GM18951 (cell line): ENCODE measurements around the gene NUMB.

Experiments used
- POLR2A ChIP-seq: IDR thresholded peaks from 4 replicates; pipeline ENCODE4 v1.6.1; 2011; ENCODE audit warnings: mild to moderate bottlenecking; ENCODE audit not compliant: insufficient read length, insufficient read depth; ENCODE audit errors: extremely low read depth
- in situ Hi-C: fragments of 300-500 bp; cut with MboI; formaldehyde crosslinking; loops from one replicate; pipeline ENCODE4 v1.12.0; 2022; ENCODE audit warnings: low sequenced_read_pairs, mixed read lengths, inconsistent platforms; ENCODE audit not compliant: unreplicated experiment

Gene NUMB

DNA sequence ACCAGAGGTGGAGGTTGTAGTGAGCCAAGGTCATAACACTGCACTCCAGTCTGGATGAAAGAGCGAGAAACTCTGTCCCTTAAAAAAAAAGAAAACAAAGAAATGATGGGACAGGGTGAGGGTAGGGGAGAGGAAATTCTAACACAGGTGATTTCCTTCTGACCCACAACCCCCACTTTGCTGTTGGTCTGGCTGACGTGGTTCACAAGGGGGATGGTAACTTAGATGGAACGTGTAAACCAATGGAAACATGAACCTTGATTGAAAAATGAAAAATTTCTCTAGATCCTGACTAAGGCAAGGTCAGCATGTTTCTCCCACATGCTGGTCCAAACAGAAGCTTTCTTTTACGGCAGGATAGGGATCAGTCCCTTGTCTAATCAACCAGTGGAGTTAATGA, 16.6 kb upstream of the NUMB start:
- no peak for TF ChIP-seq POLR2A
- in situ Hi-C loops, result loop anchor here (5.0 to 25.0 kb wide), 2 partner anchors 183 to 963 kb away; no protein-coding TSS in a partner anchor

DNA sequence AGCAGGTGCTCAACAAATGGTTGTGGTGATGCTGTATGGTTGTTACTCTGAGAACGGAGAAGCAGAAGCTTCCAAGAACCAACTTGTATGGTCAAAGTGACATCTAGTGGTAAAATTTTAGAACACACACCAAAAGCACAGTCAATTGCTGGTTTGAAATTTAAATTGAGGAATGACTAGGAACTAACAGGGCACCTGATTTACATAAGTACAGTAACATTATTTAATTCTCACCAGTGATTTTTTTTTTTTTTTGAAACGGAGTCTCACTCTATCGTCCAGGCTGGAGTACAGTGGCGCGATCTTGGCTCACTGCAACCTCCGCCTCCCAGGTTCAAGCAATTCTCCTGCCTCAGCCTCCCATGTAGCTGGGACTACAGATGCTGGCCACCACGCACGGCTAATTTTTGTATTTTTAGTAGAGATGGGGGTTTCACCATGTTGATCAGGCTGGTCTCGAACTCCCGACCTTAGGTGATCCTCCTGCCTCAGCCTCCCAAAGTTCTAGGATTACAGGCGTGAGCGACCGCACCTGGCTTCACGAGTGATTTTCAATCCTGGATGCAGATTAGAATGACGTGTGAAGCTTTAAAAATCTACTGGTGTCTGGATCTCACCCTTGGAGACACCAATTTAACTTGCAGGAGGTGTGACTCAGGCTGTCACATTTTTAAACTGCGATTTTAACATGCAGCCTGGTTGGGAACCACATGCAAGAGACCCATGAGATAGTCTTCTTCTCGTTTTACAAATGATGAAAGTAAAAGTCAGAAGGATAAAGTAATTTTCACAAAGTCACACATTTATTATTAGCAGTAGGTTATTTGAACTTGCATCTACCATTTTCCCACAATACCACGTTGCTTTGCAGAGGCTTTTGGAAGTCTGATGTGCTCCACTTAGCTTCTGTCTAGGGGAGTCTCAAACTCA, 14.1 kb upstream of the NUMB start:
- TF ChIP-seq POLR2A, result no peak
- in situ Hi-C loops, result loop anchor here (5.0 to 25.0 kb wide), 2 partner anchors 180 to 960 kb away; no protein-coding TSS in a partner anchor

DNA sequence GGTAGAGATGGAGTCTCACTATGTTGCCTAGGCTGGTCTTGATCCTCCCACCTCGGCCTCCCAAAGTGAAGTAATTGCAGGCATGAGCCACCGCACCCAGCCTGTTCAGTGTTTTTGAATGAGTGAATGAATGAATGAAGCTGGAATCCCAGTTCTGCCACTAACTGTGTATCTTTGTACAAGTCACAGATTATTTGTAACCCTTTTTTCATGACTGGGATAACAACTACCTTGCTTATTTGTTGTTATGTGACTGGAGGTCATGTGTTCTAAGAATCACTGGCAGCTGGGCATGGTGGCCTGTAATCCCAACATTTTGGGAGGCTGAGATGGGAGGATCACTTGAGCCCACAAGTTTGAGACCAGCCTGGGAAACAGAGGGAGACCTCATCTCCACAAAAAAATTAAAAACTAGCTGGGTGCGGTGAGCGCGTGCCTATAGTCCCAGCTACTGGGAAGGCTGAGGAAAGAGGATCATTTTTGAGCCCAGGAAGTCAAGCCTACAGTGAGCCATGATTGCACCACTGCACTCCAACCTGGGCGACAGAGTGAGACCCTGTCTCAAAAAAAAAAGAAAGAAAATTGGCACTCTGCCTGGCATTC, 13.3 kb upstream of the NUMB start:
- in situ Hi-C loops, result loop anchor here (5.0 to 25.0 kb wide), 2 partner anchors 179 to 959 kb away; no protein-coding TSS in a partner anchor

DNA sequence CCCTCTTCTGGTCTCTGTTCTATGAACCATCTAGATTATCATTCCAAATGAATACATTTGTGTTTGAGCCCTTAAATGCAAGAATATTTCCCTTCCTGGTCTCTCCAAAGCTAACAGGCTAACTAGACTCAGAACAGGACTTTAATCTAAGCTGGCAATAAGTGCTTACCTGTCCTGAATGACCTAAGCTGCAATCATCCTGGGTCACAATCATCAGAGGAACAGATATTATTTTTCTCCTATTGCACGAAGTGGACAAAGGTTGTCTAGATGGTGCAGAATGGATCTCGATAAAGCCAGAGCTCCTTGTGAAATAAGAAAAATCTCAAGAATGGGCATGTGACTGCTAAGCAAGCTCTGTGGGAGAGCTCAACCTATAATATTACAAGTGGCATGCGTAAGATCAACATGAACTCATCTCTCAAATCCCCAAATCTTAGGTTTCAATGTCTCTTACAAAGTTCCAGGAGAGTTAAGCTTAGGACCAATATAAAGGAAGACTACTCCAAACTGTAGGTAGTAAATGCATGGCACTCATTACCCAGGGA, 10.6 kb upstream of the NUMB start:
- TF ChIP-seq POLR2A, result no peak
- in situ Hi-C loops, result loop anchor here (5.0 to 25.0 kb wide), 2 partner anchors 302 to 957 kb away; no protein-coding TSS in a partner anchor

More for the DNA sequence above, 13.3 kb upstream of the NUMB start:
- TF ChIP-seq POLR2A, result no peak

DNA sequence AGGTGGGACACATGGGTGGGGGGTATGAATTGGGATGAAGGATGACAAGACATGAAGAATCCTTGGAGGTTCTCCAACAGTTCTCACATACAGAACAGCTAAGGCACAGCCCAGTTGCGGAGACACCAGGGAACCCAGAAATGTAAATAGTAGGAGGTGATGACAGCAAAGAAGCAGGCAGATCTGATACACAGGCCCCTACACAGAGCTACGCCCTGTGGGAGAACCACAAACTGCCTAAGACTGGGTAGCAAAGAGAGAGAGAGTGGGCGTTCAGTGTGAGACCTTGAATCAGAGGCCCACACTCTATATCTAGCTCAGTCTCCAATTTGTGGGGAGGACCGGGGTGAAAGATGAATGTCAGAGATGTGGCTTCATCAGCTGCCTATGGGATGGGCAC, 9.5 kb upstream of the NUMB start:
- TF ChIP-seq POLR2A, result no peak
- in situ Hi-C loops, result loop anchor here (5.0 to 25.0 kb wide), 2 partner anchors 300 to 955 kb away; no protein-coding TSS in a partner anchor

DNA sequence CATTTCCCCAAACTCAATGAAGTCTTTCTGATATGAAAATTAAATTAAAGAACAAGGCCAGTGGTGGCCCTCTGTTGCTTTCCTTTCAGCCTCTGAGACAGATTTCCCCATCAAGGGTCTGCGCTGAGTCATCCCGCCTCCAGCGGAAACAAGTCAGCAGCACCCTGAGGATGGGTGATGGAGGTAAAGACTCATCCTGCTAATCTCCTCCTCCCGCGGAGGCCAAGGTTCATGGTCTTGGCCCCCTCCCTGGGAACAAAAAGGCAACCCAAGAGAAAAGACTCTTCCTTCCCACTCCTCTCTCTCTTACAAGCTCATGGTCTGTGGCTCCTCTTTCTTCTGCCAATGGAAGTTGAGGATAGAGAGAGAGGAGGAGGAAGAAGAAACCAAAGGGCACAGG, 9.0 kb upstream of the NUMB start:
- in situ Hi-C loops, result loop anchor here (5.0 to 25.0 kb wide), 2 partner anchors 300 to 955 kb away; no protein-coding TSS in a partner anchor
- TF ChIP-seq POLR2A, result no peak

DNA sequence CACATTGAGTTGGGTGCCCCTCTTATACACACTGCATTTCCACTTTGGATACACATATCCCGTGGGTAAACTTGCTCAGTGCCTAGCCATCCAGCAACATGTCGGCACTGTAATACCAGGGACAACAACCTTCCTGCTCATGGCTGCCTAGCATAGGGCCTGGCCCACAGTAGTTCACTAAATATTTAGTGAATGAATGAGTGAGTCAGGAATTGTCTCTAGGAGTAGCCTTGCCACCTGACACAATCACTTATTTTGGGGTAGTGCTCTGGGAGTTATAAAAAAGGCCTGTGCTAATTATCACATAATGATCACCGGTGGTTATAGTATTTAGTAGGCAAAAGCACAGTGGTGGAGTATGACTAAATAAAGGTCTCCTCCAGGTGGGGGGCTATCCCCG, 8.5 kb upstream of the NUMB start:
- in situ Hi-C loops, result loop anchor here (5.0 to 25.0 kb wide), 2 partner anchors 300 to 955 kb away; no protein-coding TSS in a partner anchor

DNA sequence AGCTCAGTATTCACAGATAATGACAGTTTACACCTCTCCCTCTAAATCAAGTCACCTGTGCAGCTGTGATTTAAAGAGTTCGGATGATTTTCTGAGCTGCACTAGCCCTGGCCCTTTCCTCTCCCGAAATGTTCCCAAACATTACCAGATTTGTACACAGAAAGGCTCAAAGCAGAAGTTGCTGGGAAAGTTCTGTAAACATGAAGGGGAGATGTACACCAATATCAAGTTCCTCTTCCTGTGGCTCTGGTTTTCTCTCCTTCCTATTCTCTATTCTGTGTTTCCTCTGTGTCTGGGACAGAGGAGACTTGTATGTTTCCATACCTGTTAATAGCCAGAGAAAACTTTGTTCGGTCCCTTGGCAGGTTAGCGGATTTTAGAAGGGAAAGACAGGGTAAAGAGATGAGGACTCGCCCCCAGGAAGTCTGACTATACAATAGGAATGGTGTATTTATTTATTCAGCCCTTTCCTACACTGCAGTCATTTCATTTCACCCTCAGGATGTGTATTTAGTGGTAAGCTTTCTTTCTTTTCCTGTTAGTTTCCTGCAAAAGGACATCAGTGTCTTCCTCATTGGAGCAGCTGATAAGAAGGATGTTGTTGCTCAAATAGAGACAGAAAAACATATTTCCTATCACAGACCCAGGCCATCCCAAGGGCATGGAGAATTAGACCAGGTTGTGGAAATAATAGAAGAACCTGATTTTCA, 7.6 kb upstream of the NUMB start:
- in situ Hi-C loops, result loop anchor here (5.0 to 25.0 kb wide), 2 partner anchors 299 to 954 kb away; no protein-coding TSS in a partner anchor

More for the DNA sequence above, 8.5 kb upstream of the NUMB start:
- no peak for TF ChIP-seq POLR2A

DNA sequence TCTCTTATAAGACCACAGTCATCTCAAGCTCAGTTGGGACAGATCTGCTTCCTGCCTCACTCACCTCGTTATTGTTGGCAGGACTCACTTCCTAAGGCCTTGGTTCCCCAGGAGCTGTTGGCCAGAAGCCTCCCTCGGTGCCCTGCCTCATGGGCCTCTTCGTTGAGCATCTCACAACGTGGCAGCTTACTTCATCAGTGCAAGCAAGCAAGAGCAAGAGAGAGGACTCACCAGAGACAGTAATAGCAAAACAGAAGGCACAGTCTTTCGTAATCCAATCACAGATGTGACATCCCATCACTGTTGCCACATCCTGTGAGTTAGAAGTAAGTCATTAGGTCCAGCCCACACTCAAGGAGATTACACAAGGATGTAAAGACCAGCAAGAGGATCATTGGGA, 5.1 kb upstream of the NUMB start:
- in situ Hi-C loops, result loop anchor here (25.0 kb wide), 1 partner anchor 951 kb away; no protein-coding TSS in a partner anchor

More for the DNA sequence above, 7.6 kb upstream of the NUMB start:
- no peak for TF ChIP-seq POLR2A

DNA sequence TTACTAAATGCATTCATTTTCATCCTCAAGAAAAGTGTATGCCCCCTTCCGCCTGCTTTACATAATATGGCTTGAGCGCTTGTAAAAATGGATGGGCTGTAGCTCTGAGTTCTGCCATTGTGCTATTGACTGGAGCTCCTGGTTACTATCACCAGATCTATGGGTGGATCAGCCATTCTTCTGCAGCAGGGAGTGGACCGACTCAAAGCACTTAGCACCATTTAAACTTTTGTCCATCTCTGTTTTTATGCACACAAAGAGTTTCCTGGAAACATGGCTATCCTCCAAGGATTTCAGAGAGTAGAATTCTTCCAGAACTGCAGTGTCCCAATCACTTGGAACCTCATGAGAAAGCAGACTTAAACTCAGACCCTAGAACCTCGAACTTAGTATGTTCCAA, 4.5 kb upstream of the NUMB start:
- no peak for TF ChIP-seq POLR2A

More for the DNA sequence above, 5.1 kb upstream of the NUMB start:
- TF ChIP-seq POLR2A, result no peak

DNA sequence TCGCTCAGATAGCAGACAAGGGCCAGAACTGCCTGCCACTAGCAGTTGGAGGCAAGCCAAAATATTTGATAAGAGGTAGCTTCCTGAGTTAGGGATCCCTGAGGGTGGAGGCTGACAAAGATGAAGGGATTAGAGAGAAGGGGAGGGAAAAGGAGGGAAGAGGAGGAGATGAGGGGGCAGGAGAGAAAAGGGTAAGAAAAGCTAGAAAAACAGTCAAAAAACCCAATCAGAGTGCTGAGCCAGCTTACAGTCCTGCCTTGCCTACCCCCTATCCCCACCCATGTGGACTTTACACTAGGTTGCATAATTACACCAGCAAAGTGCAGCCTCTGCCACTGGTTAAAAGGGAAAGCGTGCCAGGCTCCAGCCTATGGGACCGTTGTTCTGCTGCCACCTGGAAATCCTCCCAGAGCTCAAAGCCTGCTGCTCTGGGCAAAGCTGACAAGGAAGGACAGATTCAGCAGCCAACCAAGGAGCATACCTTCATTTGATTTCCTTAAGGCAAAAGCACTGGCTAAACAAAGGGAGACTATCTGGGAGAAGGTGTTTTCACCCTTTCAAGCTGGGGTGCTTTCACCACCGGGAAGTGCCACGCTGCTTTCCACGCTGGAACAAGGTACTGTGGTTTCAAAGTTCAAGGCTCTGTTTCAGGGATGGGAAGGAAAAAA, 3.8 kb upstream of the NUMB start:
- TF ChIP-seq POLR2A, result no peak
- in situ Hi-C loops, result loop anchor here (25.0 kb wide), 1 partner anchor 950 kb away; no protein-coding TSS in a partner anchor

More for the DNA sequence above, 4.5 kb upstream of the NUMB start:
- in situ Hi-C loops, result loop anchor here (25.0 kb wide), 1 partner anchor 951 kb away; no protein-coding TSS in a partner anchor
